22Rv1 (cell line): Measurements from ENCODE around the gene IL13.

Source experiments
- CTCF ChIP-seq: fragments of 450-650 bp; IDR thresholded peaks from 2 replicates; pipeline ENCODE4 v1.5.1; 2017; ENCODE audit warnings: mild to moderate bottlenecking
- ZFX ChIP-seq: fragments of 450-650 bp; IDR thresholded peaks from 2 replicates; pipeline ENCODE4 v1.6.1; 2017; ENCODE audit warnings: antibody characterized with exemption, borderline replicate concordance

- TF ChIP-seq CTCF (no peak), ZFX (no peak)
These were observed 11.5 kb downstream of the IL13 start for GRCh38 chr5:132669455-132669820.
